KMS-11 (cell line): ENCODE measurements around the gene CFAP107.

Experiments used
- H2AFZ ChIP-seq: fragments of 200-600 bp; sonication (generic); 2 replicates; pipeline ENCODE4 v1.6.1; 2016; ENCODE audit warnings: antibody characterized with exemption, mixed run types, low read depth
- H3K27ac ChIP-seq: fragments of 200-600 bp; sonication (generic); 2 replicates; pipeline ENCODE4 v1.6.1; 2016; ENCODE audit warnings: mild to moderate bottlenecking, mixed run types
- H3K27me3 ChIP-seq: fragments of 200-600 bp; sonication (generic); 2 replicates; pipeline ENCODE4 v1.6.1; 2017; ENCODE audit warnings: mild to moderate bottlenecking, low read depth, mixed run types, moderate library complexity; ENCODE audit not compliant: insufficient read depth
- H3K36me3 ChIP-seq: fragments of 200-600 bp; sonication (generic); 2 replicates; pipeline ENCODE4 v1.6.1; 2017; ENCODE audit warnings: mild to moderate bottlenecking, mixed run types; ENCODE audit not compliant: insufficient read depth
- H3K4me1 ChIP-seq: fragments of 200-600 bp; sonication (generic); 2 replicates; pipeline ENCODE4 v1.6.1; 2016; ENCODE audit warnings: mild to moderate bottlenecking, low read depth, mixed run types; ENCODE audit not compliant: poor library complexity, severe bottlenecking
- H3K4me2 ChIP-seq: fragments of 200-600 bp; sonication (generic); 2 replicates; pipeline ENCODE4 v1.7.0; 2016; ENCODE audit warnings: mild to moderate bottlenecking, mixed run types
- H3K4me3 ChIP-seq: fragments of 200-600 bp; sonication (generic); IDR thresholded peaks from 2 replicates; pipeline ENCODE4 v1.6.1; 2017; ENCODE audit warnings: low read depth, low read length, mixed read lengths; ENCODE audit not compliant: insufficient read depth
- H3K79me2 ChIP-seq: fragments of 200-600 bp; sonication (generic); 2 replicates; pipeline ENCODE4 v1.6.1; 2016; ENCODE audit warnings: low read depth, mixed run types; ENCODE audit not compliant: insufficient read depth
- H3K9ac ChIP-seq: fragments of 200-600 bp; sonication (generic); 2 replicates; pipeline ENCODE4 v1.6.1; 2016; ENCODE audit warnings: mild to moderate bottlenecking, mixed run types
- H4K20me1 ChIP-seq: fragments of 200-600 bp; sonication (generic); 2 replicates; pipeline ENCODE4 v1.6.1; 2016; ENCODE audit warnings: mild to moderate bottlenecking, mixed run types; ENCODE audit not compliant: insufficient read depth
- CTCF ChIP-seq: fragments of 200-600 bp; sonication (generic); conservative IDR thresholded peaks from 2 replicates; pipeline ENCODE4 v1.6.1; 2017; ENCODE audit warnings: low read depth, mild to moderate bottlenecking, antibody characterized with exemption, low read length, moderate library complexity, mixed read lengths

The CFAP107 gene

GRCh38 chr1:12761781-12762180 lies 15.8 kb downstream of the CFAP107 start:
- Histone ChIP-seq H3K79me2 (no peaks in the 10 kb centered on the region), H3K36me3 (no peaks in the 10 kb centered on the region), H2AFZ (no peak overlapping the region), H3K4me3 (no peak overlapping the region), H3K4me1 (no peaks in the 10 kb centered on the region), H3K27me3 (peaks cover 16% of the 10 kb centered on the region; the same call in 1 of the 2 replicates), H3K4me2 (no peak overlapping the region), H3K27ac (no peak overlapping the region), H4K20me1 (no peaks in the 10 kb centered on the region), H3K9ac (no peak overlapping the region)
- no peak for TF ChIP-seq CTCF

GRCh38 chr1:12762766-12763165 lies 16.8 kb downstream of the CFAP107 start:
- Histone ChIP-seq H3K4me2 (no peak overlapping the region), H2AFZ (no peak overlapping the region), H3K27ac (no peak overlapping the region), H3K9ac (no peak overlapping the region), H3K4me1 (no peaks in the 10 kb centered on the region), H3K4me3 (no peak overlapping the region), H3K36me3 (no peaks in the 10 kb centered on the region), H4K20me1 (no peaks in the 10 kb centered on the region), H3K27me3 (peaks cover 9% of the 10 kb centered on the region; the same call in 1 of the 2 replicates), H3K79me2 (no peaks in the 10 kb centered on the region)
- TF ChIP-seq CTCF: no peak

- H3K36me3 ChIP-seq: no peaks in the 10 kb centered on the region
- H3K27me3 ChIP-seq: peaks cover 9% of the 10 kb centered on the region; the same call in 1 of the 2 replicates
- no peak overlapping the region for H3K4me3 ChIP-seq
- H3K27ac ChIP-seq: no peak overlapping the region
- no peak overlapping the region for H3K9ac ChIP-seq
- no peaks in the 10 kb centered on the region for H3K79me2 ChIP-seq
- no peaks in the 10 kb centered on the region for H4K20me1 ChIP-seq
- no peaks in the 10 kb centered on the region for H3K4me1 ChIP-seq
- no peak overlapping the region for H3K4me2 ChIP-seq
- H2AFZ ChIP-seq: no peak overlapping the region
- no peak for TF ChIP-seq CTCF
Observed at GRCh38 chr1:12763479-12763878, 17.5 kb downstream of the CFAP107 start.

GRCh38 chr1:12764016-12764415 lies 18.0 kb downstream of the CFAP107 start:
- H2AFZ ChIP-seq: no peak overlapping the region
- H3K79me2 ChIP-seq: no peaks in the 10 kb centered on the region
- no peak for TF ChIP-seq CTCF
- H3K27me3 ChIP-seq: peaks cover 9% of the 10 kb centered on the region; the same call in 1 of the 2 replicates
- H3K4me2 ChIP-seq: no peak overlapping the region
- H3K4me1 ChIP-seq: no peaks in the 10 kb centered on the region
- no peak overlapping the region for H3K9ac ChIP-seq
- H4K20me1 ChIP-seq: no peaks in the 10 kb centered on the region
- no peaks in the 10 kb centered on the region for H3K36me3 ChIP-seq
- H3K27ac ChIP-seq: no peak overlapping the region
- H3K4me3 ChIP-seq: no peak overlapping the region

- Histone ChIP-seq H2AFZ (no peak overlapping the region), H3K27me3 (peaks cover 16% of the 10 kb centered on the region; the same call in 1 of the 2 replicates), H3K9ac (no peak overlapping the region), H3K27ac (no peak overlapping the region), H3K79me2 (no peaks in the 10 kb centered on the region), H3K36me3 (no peaks in the 10 kb centered on the region), H3K4me3 (no peak overlapping the region), H3K4me1 (no peaks in the 10 kb centered on the region), H4K20me1 (no peaks in the 10 kb centered on the region), H3K4me2 (no peak overlapping the region)
- TF ChIP-seq CTCF: no peak
Observed at GRCh38 chr1:12769031-12769430, 23.0 kb downstream of the CFAP107 start.
